K562 (cell line): ENCODE measurements around the gene ARHGAP18. TPM values are rescaled to one million over a fixed set of nuclear protein-coding genes. Genes with fewer than 3 reads are reported as not detected.

Experiments used
- BCOR ChIP-seq: fragments of 450-650 bp; IDR thresholded peaks from 2 replicates; pipeline ENCODE4 v1.6.1; 2016
- ELF2 ChIP-seq: fragments of 250-450 bp; sonication (Bioruptor Pico); IDR thresholded peaks from 2 replicates; pipeline ENCODE4 v1.5.0; 2021; ENCODE audit warnings: mild to moderate bottlenecking
- ELF4 ChIP-seq: fragments of 450-650 bp; formaldehyde crosslinking; IDR thresholded peaks from 2 replicates; pipeline ENCODE4 v1.4.0; 2022; ENCODE audit warnings: missing genetic modification characterization
- MAFK ChIP-seq: IDR thresholded peaks from 2 replicates; pipeline ENCODE4 v1.6.1; 2011; ENCODE audit warnings: low read length, improper control_type of control experiment
- MECOM ChIP-seq: fragments of 250-450 bp; sonication (Bioruptor Pico); IDR thresholded peaks from 2 replicates; pipeline ENCODE4 v1.8.0; 2022; ENCODE audit warnings: inconsistent platforms
- PATZ1 ChIP-seq: fragments of 250-450 bp; sonication (Bioruptor Pico); IDR thresholded peaks from 2 replicates; pipeline ENCODE4 v1.5.0; 2020; ENCODE audit warnings: mild to moderate bottlenecking, borderline replicate concordance
- POLR2AphosphoS2 ChIP-seq: IDR thresholded peaks from 2 replicates; pipeline ENCODE4 v1.6.1; 2012; ENCODE audit warnings: low read length, improper control_type of control experiment
- RBM25 ChIP-seq: fragments of 200-400 bp; formaldehyde crosslinking; IDR thresholded peaks from 2 replicates; pipeline ENCODE4 v1.6.1; 2018; ENCODE audit warnings: low read length, low read depth, moderate library complexity; ENCODE audit not compliant: severe bottlenecking
- SAFB2 ChIP-seq: fragments of 200-400 bp; formaldehyde crosslinking; IDR thresholded peaks from 2 replicates; pipeline ENCODE4 v1.6.1; 2018; ENCODE audit warnings: borderline replicate concordance, low read length, low read depth, moderate library complexity; ENCODE audit not compliant: severe bottlenecking
- SMC3 ChIP-seq: conservative IDR thresholded peaks from 2 replicates; pipeline ENCODE4 v1.6.1; 2011; ENCODE audit warnings: low read depth, low read length, improper control_type of control experiment; ENCODE audit not compliant: insufficient read depth
- SP2 ChIP-seq: IDR thresholded peaks from 2 replicates; pipeline ENCODE4 v1.6.1; 2011; ENCODE audit warnings: mild to moderate bottlenecking, low read depth, low read length, moderate library complexity; ENCODE audit not compliant: poor library complexity, severe bottlenecking; ENCODE audit errors: extremely low read depth
- TCFL5 ChIP-seq: fragments of 250-450 bp; sonication (Bioruptor Pico); conservative IDR thresholded peaks from 2 replicates; pipeline ENCODE4 v1.6.1; 2021; ENCODE audit warnings: mild to moderate bottlenecking, moderate library complexity, matching md5 sums
- TEAD2 ChIP-seq: fragments of 450-650 bp; IDR thresholded peaks from 2 replicates; pipeline ENCODE4 v1.6.1; 2016; ENCODE audit warnings: missing genetic modification characterization, control low read depth, missing compliant biosample characterization
- TFE3 ChIP-seq: fragments of 450-650 bp; formaldehyde crosslinking; IDR thresholded peaks from 2 replicates; pipeline ENCODE4 v1.4.0; 2020; ENCODE audit warnings: mild to moderate bottlenecking, mixed read lengths
- TGIF2 ChIP-seq: sonication (generic); formaldehyde crosslinking; IDR thresholded peaks from 2 replicates; pipeline ENCODE4 v1.8.1; 2022; ENCODE audit warnings: mild to moderate bottlenecking, missing genetic modification reagents, moderate library complexity
- ZBTB1 ChIP-seq: sonication (generic); formaldehyde crosslinking; IDR thresholded peaks from 2 replicates; pipeline ENCODE4 v1.8.1; 2023; ENCODE audit warnings: missing genetic modification reagents, low read depth, mild to moderate bottlenecking, borderline replicate concordance
- ZEB2 ChIP-seq: fragments of 450-650 bp; IDR thresholded peaks from 2 replicates; pipeline ENCODE4 v1.6.1; 2016
- ZNF165 ChIP-seq: fragments of 250-450 bp; sonication (Bioruptor Pico); IDR thresholded peaks from 2 replicates; pipeline ENCODE4 v1.4.0; 2020; ENCODE audit warnings: borderline replicate concordance
- ZNF589 ChIP-seq: fragments of 200-800 bp; sonication (Bioruptor generic); IDR thresholded peaks from 2 replicates; pipeline ENCODE4 v1.6.1; 2016; ENCODE audit warnings: low read depth, missing genetic modification characterization, missing compliant biosample characterization
- polyA plus RNA-seq, 8 experiments: library from polyadenylated mRNA; depleted of rRNA in 4 of 8; stranded (reverse) in 5 of 8; unstranded in 3 of 8; fragments of >200 nt; fragmentation: Nextera tagmentation in 2 of 8; fragmentation: Illumina TruSeq in 1 of 8; extraction: Ambion mirVana in 2 of 8; extraction: Trizol in 1 of 8; gene quantifications; 2 replicates each; pipeline versions ENCODE4 v1.2.1 to v1.2.3, GENCODE V29; 2011 to 2014; ENCODE audit warnings: inconsistent platforms in 1 of 8, missing spikeins in 1 of 8
- total RNA-seq, 7 experiments: library from RNA; depleted of rRNA in 6 of 7; stranded (reverse); fragments of >200 nt in 6 of 7; fragmentation: Illumina TruSeq in 2 of 7; extraction: Trizol in 2 of 7; gene quantifications; 2 replicates each; pipeline versions ENCODE4 v1.2.1 to v1.2.3, GENCODE V29; 2011 to 2021; ENCODE audit warnings: low replicate concordance in 1 of 7
- TF ChIP-seq, protein P1 (sequence below): fragments of 200-800 bp; sonication (Bioruptor generic); IDR thresholded peaks from 2 replicates; pipeline ENCODE4 v1.6.1; 2017; ENCODE audit warnings: missing genetic modification characterization, missing compliant biosample characterization
- TF ChIP-seq, protein P2 (sequence below): fragments of 450-650 bp; conservative IDR thresholded peaks from 2 replicates; pipeline ENCODE4 v1.6.1; 2016; ENCODE audit warnings: missing genetic modification characterization, low read depth, mild to moderate bottlenecking, missing compliant biosample characterization, moderate library complexity
- TF ChIP-seq, protein P3 (sequence below): sonication (generic); formaldehyde crosslinking; IDR thresholded peaks from 2 replicates; pipeline ENCODE4 v1.8.0; 2022; ENCODE audit warnings: mild to moderate bottlenecking, missing genetic modification reagents

ARHGAP18 gene
- total and polyA plus RNA-seq, 9 of the 15 experiments (the other 6 are each of a cell fraction or from before 2014, with no cell fraction given): 13.3 to 29.7 (median 21.1) TPM

GRCh38 chr6:129684903-129685661 lies 24.9 kb downstream of the ARHGAP18 start (continued):
- TF ChIP-seq, protein P1, sequence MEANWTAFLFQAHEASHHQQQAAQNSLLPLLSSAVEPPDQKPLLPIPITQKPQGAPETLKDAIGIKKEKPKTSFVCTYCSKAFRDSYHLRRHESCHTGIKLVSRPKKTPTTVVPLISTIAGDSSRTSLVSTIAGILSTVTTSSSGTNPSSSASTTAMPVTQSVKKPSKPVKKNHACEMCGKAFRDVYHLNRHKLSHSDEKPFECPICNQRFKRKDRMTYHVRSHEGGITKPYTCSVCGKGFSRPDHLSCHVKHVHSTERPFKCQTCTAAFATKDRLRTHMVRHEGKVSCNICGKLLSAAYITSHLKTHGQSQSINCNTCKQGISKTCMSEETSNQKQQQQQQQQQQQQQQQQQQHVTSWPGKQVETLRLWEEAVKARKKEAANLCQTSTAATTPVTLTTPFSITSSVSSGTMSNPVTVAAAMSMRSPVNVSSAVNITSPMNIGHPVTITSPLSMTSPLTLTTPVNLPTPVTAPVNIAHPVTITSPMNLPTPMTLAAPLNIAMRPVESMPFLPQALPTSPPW (CRISPR knock-in tag): no peak
- no peak for TF ChIP-seq RBM25
- 0 out of 2 replicates have a peak, but pooled peaks have one; percentile 15 for TF ChIP-seq MECOM (CRISPR knock-in tag)
- TF ChIP-seq, protein P2, sequence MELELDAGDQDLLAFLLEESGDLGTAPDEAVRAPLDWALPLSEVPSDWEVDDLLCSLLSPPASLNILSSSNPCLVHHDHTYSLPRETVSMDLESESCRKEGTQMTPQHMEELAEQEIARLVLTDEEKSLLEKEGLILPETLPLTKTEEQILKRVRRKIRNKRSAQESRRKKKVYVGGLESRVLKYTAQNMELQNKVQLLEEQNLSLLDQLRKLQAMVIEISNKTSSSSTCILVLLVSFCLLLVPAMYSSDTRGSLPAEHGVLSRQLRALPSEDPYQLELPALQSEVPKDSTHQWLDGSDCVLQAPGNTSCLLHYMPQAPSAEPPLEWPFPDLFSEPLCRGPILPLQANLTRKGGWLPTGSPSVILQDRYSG (tag): peak; percentile 29; the same call in 1 of the 2 replicates
- TF ChIP-seq ELF4 (CRISPR knock-in tag): no peak
- TF ChIP-seq SP2: no peak
- no peak for TF ChIP-seq SMC3
- TF ChIP-seq MAFK: no peak
- TF ChIP-seq POLR2AphosphoS2: no peak
- TF ChIP-seq, protein P3, sequence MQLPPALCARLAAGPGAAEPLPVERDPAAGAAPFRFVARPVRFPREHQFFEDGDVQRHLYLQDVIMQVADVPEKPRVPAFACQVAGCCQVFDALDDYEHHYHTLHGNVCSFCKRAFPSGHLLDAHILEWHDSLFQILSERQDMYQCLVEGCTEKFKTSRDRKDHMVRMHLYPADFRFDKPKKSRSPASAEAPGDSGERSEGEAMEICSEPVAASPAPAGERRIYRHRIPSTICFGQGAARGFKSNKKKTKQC (CRISPR knock-in tag): no peak
- TF ChIP-seq PATZ1: no peak
- no peak for TF ChIP-seq ZNF165
- TF ChIP-seq TFE3: no peak
- no peak for TF ChIP-seq SAFB2
- TF ChIP-seq ZNF589 (CRISPR knock-in tag): peak; percentile 63; the same call in 1 of the 2 replicates
- no peak for TF ChIP-seq TCFL5 (CRISPR knock-in tag)
- no peak for TF ChIP-seq TGIF2 (CRISPR knock-in tag)
- TF ChIP-seq ELF2 (CRISPR knock-in tag): no peak
- no peak for TF ChIP-seq ZEB2
- no peak for TF ChIP-seq BCOR
- no peak for TF ChIP-seq ZBTB1 (CRISPR knock-in tag)
- TF ChIP-seq TEAD2 (tag): no peak
